HG03066 (cell line): ENCODE measurements around the gene FMO5.
"Not testable (repeated sequence)": the region's sequence is repeated elsewhere in the genome, so short reads cannot be mapped to it uniquely, and the experiment has no call there.

Source experiments
- ATAC-seq: cut with Tn5 transposase; IDR thresholded peaks from one replicate; pipeline ENCODE4 v1.9.1; 2021; ENCODE audit warnings: low read depth; ENCODE audit not compliant: unreplicated experiment

FMO5 gene

GRCh38 chr1:147209825-147210821 is 15.0 kb downstream of the FMO5 start:
- ATAC-seq = no peak

GRCh38 chr1:147208619-147209018 is 16.5 kb downstream of the FMO5 start:
- no peak for ATAC-seq

DNA sequence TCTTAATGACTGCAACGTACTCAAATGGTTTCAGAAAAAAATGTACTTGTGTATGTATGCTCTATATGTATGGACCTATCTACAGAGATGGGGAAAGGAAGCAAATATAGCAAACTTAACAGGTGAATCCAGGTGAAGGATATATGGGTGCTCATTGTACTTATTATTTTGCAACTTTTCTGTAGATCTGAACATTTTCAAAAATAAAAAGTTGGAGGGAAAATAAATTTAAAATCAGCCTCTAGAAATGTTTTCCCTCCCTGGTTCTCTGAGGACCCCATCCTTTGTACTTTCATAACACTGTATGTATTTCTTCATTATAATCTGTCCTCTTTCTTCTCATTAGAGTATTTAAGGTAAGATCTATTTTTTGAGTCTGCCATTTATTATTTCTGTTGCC is 17.9 kb downstream of the FMO5 start:
- no peak for ATAC-seq

- no peak for ATAC-seq
Measured at GRCh38 chr1:147204080-147204479, 21.1 kb downstream of the FMO5 start.

- no peak for ATAC-seq
Measured at GRCh38 chr1:147202576-147202975, 22.6 kb downstream of the FMO5 start.

DNA sequence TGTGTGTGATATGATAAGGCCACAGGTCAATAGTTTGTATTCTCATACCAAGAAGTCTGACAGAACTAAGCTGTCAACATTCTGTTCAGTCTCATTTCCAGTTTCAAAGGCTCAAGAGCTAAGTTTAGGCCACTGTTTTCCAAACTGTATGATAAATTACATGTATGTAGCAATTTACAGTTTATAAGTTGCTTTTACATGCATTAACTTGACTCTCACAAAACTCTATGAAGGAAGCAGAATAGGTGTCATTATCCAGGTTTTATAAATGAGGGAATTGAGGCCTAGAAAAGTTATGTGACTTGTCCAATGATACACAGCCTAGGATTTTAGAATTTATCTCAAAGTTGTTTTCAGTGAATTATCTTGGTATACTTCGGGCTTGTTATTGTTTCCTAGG is 23.4 kb downstream of the FMO5 start:
- ATAC-seq = no peak

DNA sequence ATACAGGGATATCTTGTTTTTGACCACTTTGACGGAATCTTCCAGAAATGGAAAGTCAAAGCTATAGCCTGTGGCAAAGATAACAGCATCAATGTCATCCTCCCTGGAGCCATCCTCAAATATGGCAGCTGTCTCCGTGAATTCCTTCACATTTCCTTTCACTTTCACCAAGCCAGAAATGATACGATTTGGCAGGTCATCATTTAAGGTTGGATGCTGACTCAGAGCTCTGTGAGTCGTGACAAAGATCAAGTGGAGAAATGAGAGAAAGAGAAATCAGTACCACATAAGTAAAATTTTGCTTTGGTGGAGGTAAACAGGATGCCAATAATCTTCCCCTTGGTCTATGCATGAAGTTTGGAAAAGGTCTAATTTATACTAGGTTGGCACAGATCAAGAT is 23.9 kb downstream of the FMO5 start:
- ATAC-seq = no peak

GRCh38 chr1:147197324-147197723 is 27.8 kb downstream of the FMO5 start:
- ATAC-seq = not testable (repeated sequence)

- ATAC-seq = no peak
Measured at GRCh38 chr1:147189514-147189913, 35.6 kb downstream of the FMO5 start.

GRCh38 chr1:147185432-147185831 is 39.7 kb downstream of the FMO5 start:
- no peak for ATAC-seq

- no peak for ATAC-seq
Measured at GRCh38 chr1:147177611-147178380, 47.3 kb downstream of the FMO5 start.

DNA sequence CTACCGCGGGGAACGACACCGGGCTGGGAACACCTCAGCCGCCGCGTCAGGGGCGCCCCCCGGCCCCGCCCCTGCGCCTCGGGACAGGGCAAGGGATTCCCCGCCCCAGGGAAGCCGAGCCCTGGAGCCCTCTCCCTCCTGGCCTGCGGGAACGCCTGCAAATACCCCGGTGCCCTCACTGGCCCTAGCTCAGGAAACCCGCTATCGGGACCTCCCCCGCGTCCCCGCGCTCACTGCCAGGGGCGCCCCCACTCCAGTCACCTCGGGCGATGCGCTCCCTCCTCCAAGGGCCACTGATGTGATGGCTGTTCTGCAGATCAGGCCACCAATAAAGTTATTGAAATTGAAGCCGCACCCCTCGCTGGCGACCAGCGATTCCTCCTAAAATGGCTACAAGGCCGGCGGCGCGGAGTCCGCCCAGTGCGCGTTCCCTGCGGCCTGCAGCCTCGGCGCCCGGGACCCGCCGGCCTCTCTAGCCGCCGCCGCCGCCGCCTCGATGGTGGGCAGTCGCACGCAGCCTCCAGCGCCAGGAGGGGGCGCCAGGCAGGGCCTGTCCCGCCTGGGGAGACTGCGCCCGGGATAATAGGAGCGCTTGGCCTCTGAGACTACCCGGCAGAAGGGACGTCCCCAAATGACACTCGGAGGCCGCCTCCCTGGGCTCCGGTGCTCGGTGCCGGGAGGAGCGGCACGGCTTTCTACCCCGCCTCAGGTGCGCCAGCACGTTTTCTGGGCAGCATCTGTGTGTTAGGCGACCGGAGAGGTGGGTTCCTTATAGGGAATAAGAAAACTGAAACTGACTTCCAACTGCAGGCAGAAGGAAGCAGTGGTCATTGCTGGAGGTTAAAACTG is 52.7 kb downstream of the FMO5 start, which contains the start of gene PRKAB2:
TSS of gene PRKAB2 (minus strand) at position 303 of the 849 bp plus-strand sequence. CDS start 326 bp downstream, outside the sequence.
- peak; percentile 79 for ATAC-seq

GRCh38 chr1:147171399-147172167 is 53.6 kb downstream of the FMO5 start:
- ATAC-seq = no peak

DNA sequence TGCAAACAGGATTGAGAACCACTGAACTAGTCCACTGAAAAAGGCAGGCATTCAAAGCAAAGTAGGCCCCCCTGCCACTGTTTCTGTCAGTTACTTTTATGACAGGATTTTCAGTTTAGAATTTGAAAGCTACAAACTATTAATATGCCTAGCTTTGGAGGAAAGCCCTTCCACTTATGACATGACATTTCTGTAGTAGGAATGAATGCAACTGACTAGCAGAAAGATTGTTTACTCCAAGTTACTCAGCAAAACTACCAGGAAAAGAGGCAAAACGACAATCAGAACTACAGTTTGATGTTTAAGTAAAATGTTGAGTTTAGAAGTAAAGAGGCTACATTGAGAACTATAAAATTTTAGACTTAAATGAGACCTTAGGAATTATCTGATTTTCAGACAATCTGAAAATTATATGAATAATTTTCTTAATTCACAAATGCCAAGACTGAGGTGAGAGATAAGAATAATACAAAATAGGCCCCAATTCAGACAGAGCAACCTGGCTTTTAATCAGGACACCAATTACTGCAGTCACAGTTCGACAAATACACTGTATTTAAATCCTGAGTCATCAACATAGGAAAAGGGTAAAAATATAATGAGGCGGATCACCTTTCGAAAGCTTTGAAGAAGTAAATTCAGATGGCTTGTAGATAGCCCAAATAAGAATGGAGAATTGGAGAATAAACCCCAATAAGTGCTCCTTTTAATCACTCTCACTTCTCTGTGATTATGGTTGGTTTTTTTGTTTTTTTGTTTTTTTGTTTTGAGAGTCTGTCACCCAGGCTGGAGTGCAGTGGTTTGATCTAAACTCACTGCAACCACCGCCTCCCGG is 55.1 kb downstream of the FMO5 start:
- no peak for ATAC-seq

DNA sequence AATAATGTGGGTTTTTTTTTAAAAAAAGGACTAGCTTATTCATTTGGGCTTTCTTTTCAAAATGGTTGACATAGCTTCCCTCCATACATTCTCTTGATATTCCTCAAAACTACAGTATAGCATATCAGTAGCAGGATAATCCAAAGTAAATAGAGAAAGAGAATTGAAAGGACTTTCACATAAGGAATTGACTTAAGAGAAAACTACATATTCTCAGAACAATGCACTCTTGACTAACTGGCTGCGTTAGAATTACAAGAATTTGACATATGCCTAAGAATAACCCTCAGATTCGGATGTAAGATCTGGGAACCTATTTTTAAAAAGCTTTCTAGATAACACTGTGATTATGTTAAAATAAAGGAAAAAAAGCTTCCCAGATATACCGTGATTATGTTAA is 56.0 kb downstream of the FMO5 start:
- ATAC-seq = no peak

DNA sequence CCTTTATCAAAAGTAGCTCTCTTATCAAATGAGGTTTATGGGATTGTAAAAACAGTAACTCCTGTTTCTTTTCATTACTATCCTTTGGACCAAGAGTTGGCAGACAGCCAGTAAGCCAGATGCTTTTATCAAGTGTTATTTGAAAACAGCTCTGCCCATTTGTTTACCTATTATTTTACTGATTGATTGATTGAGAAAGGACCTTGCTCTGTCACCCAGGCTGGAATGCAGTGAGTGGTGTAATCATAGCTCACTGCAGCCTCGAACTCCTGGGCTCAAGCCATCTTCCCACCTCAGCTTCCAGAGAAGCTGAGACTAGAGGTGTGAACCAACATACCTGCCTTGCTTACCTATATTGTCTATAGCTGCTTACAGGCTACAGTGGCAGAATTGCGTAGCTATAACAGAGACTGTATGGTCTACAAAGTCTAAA is 56.5 kb downstream of the FMO5 start:
- no peak for ATAC-seq

GRCh38 chr1:147167365-147167764 is 57.8 kb downstream of the FMO5 start:
- no peak for ATAC-seq

DNA sequence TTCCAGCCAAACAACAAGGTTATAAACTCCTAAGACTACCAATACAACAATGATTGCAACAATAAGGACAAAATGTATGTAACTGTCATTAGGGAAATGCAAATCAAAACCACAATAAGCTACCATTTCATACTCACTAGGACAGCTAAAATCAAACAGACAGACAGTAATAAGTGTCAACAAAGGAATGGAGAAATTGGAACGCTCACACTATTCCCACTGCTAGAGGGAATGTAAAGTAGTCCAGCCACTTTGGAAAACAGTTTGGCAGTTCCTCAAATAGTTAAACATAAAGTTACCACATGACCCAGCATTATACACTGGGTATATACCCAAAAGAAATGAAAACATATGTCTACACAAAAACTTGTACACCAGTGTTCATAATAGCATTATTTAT is 62.1 kb downstream of the FMO5 start:
- no peak for ATAC-seq

DNA sequence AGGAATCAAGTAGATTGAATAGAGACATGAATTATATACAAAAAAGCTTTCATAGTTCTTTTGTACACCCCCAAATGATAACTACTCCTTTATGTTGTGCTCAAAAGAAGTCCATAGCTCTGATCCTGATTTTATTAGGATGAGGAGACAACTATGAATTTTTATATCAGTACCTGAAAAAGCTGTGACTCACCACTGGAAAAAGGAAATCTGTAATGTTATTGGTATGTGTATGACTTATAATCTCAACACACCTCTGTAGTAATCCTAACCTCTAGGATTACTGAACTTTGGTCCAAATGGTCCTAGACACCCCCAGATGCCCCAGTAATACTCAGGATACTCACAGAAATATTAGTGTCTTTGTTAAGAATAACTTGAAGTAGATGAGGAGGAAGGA is 63.0 kb downstream of the FMO5 start:
- ATAC-seq = no peak
